GM23338 (cell line): Measurements from ENCODE around the gene RPL29. TPM values are rescaled to one million over a fixed set of nuclear protein-coding genes. Genes with fewer than 3 reads are reported as not detected.

Experiments used
- ATAC-seq: fragments of 200-7000 bp; cut with Tn5 transposase; 3 replicates; pipeline ENCODE4 v1.9.1; 2020
- DNase-seq: peaks from one replicate; pipeline ENCODE4 v3.0.0-alpha.2; 2015; ENCODE audit warnings: low spot score
- H2AFZ ChIP-seq: fragments of 200-600 bp; sonication (generic); 2 replicates; pipeline ENCODE4 v1.8.0; 2016; ENCODE audit warnings: antibody characterized with exemption, mild to moderate bottlenecking, moderate library complexity
- H3F3A ChIP-seq: fragments of 200-600 bp; sonication (generic); replicated peaks from 2 replicates; pipeline ENCODE4 v1.8.0; 2017; ENCODE audit warnings: antibody characterized with exemption, mixed run types, low read depth
- H3K27ac ChIP-seq: fragments of 200-600 bp; sonication (generic); 2 replicates; pipeline ENCODE4 v1.6.1; 2016; ENCODE audit warnings: low read depth
- H3K27me3 ChIP-seq: fragments of 200-600 bp; sonication (generic); 2 replicates; pipeline ENCODE4 v1.8.0; 2016; ENCODE audit warnings: mild to moderate bottlenecking, mixed run types, moderate library complexity; ENCODE audit not compliant: insufficient read depth
- H3K36me3 ChIP-seq: fragments of 200-600 bp; sonication (generic); 2 replicates; pipeline ENCODE4 v1.8.0; 2016; ENCODE audit warnings: mild to moderate bottlenecking; ENCODE audit not compliant: insufficient read depth
- H3K4me1 ChIP-seq: fragments of 200-600 bp; sonication (generic); 2 replicates; pipeline ENCODE4 v1.8.0; 2016; ENCODE audit warnings: mild to moderate bottlenecking, moderate library complexity; ENCODE audit not compliant: insufficient read depth
- H3K4me2 ChIP-seq: fragments of 200-600 bp; sonication (generic); 2 replicates; pipeline ENCODE4 v1.7.1; 2017; ENCODE audit warnings: mixed run types
- H3K4me3 ChIP-seq: fragments of 200-600 bp; sonication (generic); 2 replicates; pipeline ENCODE4 v1.6.1; 2016; ENCODE audit warnings: mixed run types
- H3K79me2 ChIP-seq: fragments of 200-600 bp; sonication (generic); replicated peaks from 2 replicates; pipeline ENCODE4 v1.8.0; 2017; ENCODE audit warnings: mild to moderate bottlenecking; ENCODE audit not compliant: insufficient read depth
- H3K9me2 ChIP-seq: fragments of 200-600 bp; sonication (generic); 2 replicates; pipeline ENCODE4 v1.8.0; 2017; ENCODE audit not compliant: insufficient read depth
- H4K20me1 ChIP-seq: fragments of 200-600 bp; sonication (generic); replicated peaks from 2 replicates; pipeline ENCODE4 v1.8.0; 2017; ENCODE audit warnings: mild to moderate bottlenecking; ENCODE audit not compliant: insufficient read depth
- H3K27ac Mint-ChIP-seq: 2 replicates; pipeline ENCODE4 v1.8.0; 2020; ENCODE audit warnings: inconsistent platforms, mild to moderate bottlenecking, moderate library complexity, mixed read lengths
- H3K27me3 Mint-ChIP-seq: 3 replicates; pipeline ENCODE4 v1.8.0; 2022; ENCODE audit warnings: low read depth, mild to moderate bottlenecking, moderate library complexity, mixed read lengths, inconsistent platforms; ENCODE audit not compliant: insufficient read depth, poor library complexity
- H3K36me3 Mint-ChIP-seq: 3 replicates; pipeline ENCODE4 v1.8.0; 2021; ENCODE audit warnings: low read depth, mild to moderate bottlenecking, inconsistent platforms, moderate library complexity, mixed read lengths
- H3K4me1 Mint-ChIP-seq: 3 replicates; pipeline ENCODE4 v1.8.0; 2020; ENCODE audit warnings: mild to moderate bottlenecking, inconsistent platforms, mixed read lengths
- H3K4me3 Mint-ChIP-seq: 3 replicates; pipeline ENCODE4 v1.8.0; 2021; ENCODE audit warnings: moderate library complexity, mild to moderate bottlenecking, inconsistent platforms, mixed read lengths
- H3K9me3 Mint-ChIP-seq: 3 replicates; pipeline ENCODE4 v1.8.0; 2020; ENCODE audit warnings: moderate library complexity, mild to moderate bottlenecking, inconsistent platforms, mixed read lengths
- CREB1 ChIP-seq: fragments of 250-450 bp; sonication (Bioruptor Pico); IDR thresholded peaks from 2 replicates; pipeline ENCODE4 v1.5.0; 2020; ENCODE audit warnings: low read depth, mild to moderate bottlenecking, moderate library complexity
- NANOG ChIP-seq: IDR thresholded peaks from 2 replicates; pipeline ENCODE4 v1.6.1; 2016; ENCODE audit warnings: antibody characterized with exemption, borderline replicate concordance
- ZNF331 ChIP-seq: fragments of 250-450 bp; sonication (Bioruptor Pico); IDR thresholded peaks from 2 replicates; pipeline ENCODE4 v1.5.0; 2020; ENCODE audit warnings: low read depth, mild to moderate bottlenecking, moderate library complexity
- ZNF462 ChIP-seq: fragments of 250-450 bp; sonication (Bioruptor Pico); IDR thresholded peaks from 2 replicates; pipeline ENCODE4 v1.5.0; 2020; ENCODE audit warnings: mild to moderate bottlenecking, moderate library complexity
- polyA plus RNA-seq: library from polyadenylated mRNA; unstranded; fragments of >200 nt; fragmentation: Nextera tagmentation; extraction: Ambion mirVana; gene quantifications from 2 replicates; pipeline ENCODE4 v1.2.1, GENCODE V29; 2016
- total RNA-seq: library from RNA; depleted of rRNA; stranded (reverse); fragments of >200 nt; shearing (Covaris generic); gene quantifications from 2 replicates; pipeline ENCODE4 v1.2.3, GENCODE V29; 2014

The RPL29 gene
- total and polyA plus RNA-seq, 2 experiments from 2014 or later, result 1,471 to 1,864 TPM

- Mint-ChIP-seq H3K9me3 (no peaks in the 10 kb centered on the region), H3K4me1 (peaks cover 11% of the 10 kb centered on the region), H3K27me3 (peaks cover 12% of the 10 kb centered on the region), H3K4me3 (no peak overlapping the region; the same call in 2 of the 3 replicates), H3K36me3 (no peaks in the 10 kb centered on the region), H3K27ac (no peak overlapping the region)
- Histone ChIP-seq H3K4me2 (no peak overlapping the region), H3K9me2 (no peaks in the 10 kb centered on the region), H3K4me3 (no peak overlapping the region), H2AFZ (no peak overlapping the region), H3K27me3 (no peaks in the 10 kb centered on the region), H3K4me1 (peaks cover 3% of the 10 kb centered on the region; the same call in 1 of the 2 replicates), H3K79me2 (no peaks in the 10 kb centered on the region), H4K20me1 (no peaks in the 10 kb centered on the region), H3K27ac (no peak overlapping the region), H3K36me3 (no peaks in the 10 kb centered on the region), H3F3A (no peaks in the 10 kb centered on the region)
- DNase-seq, result peak; percentile 43
- TF ChIP-seq ZNF331 (CRISPR knock-in tag), result no peak
- no peak for TF ChIP-seq ZNF462 (CRISPR knock-in tag)
- ATAC-seq, result peak; percentile 89
Measured at GRCh38 chr3:52022323-52023100, 26.8 kb upstream of the RPL29 start.

GRCh38 chr3:52021489-52022268 is 26.0 kb upstream of the RPL29 start:
- Mint-ChIP-seq H3K36me3 (no peaks in the 10 kb centered on the region), H3K4me1 (peaks cover 11% of the 10 kb centered on the region), H3K9me3 (no peaks in the 10 kb centered on the region), H3K27me3 (peaks cover 12% of the 10 kb centered on the region), H3K27ac (no peak overlapping the region), H3K4me3 (no peak overlapping the region)
- Histone ChIP-seq H2AFZ (no peak overlapping the region; the same call in 1 of the 2 replicates), H3K4me3 (no peak overlapping the region), H4K20me1 (no peaks in the 10 kb centered on the region), H3K9me2 (no peaks in the 10 kb centered on the region), H3K79me2 (no peaks in the 10 kb centered on the region), H3K27me3 (no peaks in the 10 kb centered on the region), H3K36me3 (no peaks in the 10 kb centered on the region), H3K27ac (no peak overlapping the region), H3K4me2 (no peak overlapping the region), H3F3A (no peaks in the 10 kb centered on the region), H3K4me1 (peaks cover 3% of the 10 kb centered on the region; the same call in 1 of the 2 replicates)
- DNase-seq (no peak), ATAC-seq (no peak)
- no peak for TF ChIP-seq ZNF331 (CRISPR knock-in tag)
- no peak for TF ChIP-seq NANOG
- no peak for TF ChIP-seq CREB1
